Neural progenitor cell (in vitro differentiated cells): Measurements from ENCODE around the gene UBE2QL1. TPM values are rescaled to one million over a fixed set of nuclear protein-coding genes. Genes with fewer than 3 reads are reported as not detected.

Experiments
- DNase-seq: peaks from one replicate; pipeline ENCODE4 v3.0.0-alpha.2; 2016; ENCODE audit warnings: low spot score
- H2AFZ ChIP-seq: fragments of 200-600 bp; sonication (generic); replicated peaks from 2 replicates; pipeline ENCODE4 v1.6.1; 2016; ENCODE audit warnings: antibody characterized with exemption
- H3F3A ChIP-seq: fragments of 200-600 bp; sonication (generic); 2 replicates; pipeline ENCODE4 v1.6.1; 2016; ENCODE audit warnings: antibody characterized with exemption, low read depth
- H3K27ac ChIP-seq: fragments of 200-600 bp; sonication (generic); 2 replicates; pipeline ENCODE4 v1.5.1; 2016; ENCODE audit warnings: mild to moderate bottlenecking
- H3K27me3 ChIP-seq: fragments of 200-600 bp; sonication (generic); 2 replicates; pipeline ENCODE4 v1.6.1; 2016; ENCODE audit warnings: mild to moderate bottlenecking, moderate library complexity
- H3K36me3 ChIP-seq: fragments of 200-600 bp; sonication (generic); 2 replicates; pipeline ENCODE4 v1.5.1; 2016
- H3K4me1 ChIP-seq: fragments of 200-600 bp; sonication (generic); 2 replicates; pipeline ENCODE4 v1.6.1; 2016; ENCODE audit warnings: mixed run types
- H3K4me2 ChIP-seq: fragments of 200-600 bp; sonication (generic); 2 replicates; pipeline ENCODE4 v1.6.1; 2016
- H3K4me3 ChIP-seq: fragments of 200-600 bp; sonication (generic); 2 replicates; pipeline ENCODE4 v1.5.1; 2016
- H3K79me2 ChIP-seq: fragments of 200-600 bp; sonication (generic); 2 replicates; pipeline ENCODE4 v1.6.1; 2016; ENCODE audit warnings: low read depth
- H3K9ac ChIP-seq: fragments of 200-600 bp; sonication (generic); 2 replicates; pipeline ENCODE4 v1.6.1; 2016
- H3K9me3 ChIP-seq: fragments of 200-600 bp; sonication (generic); 2 replicates; pipeline ENCODE4 v1.5.1; 2016; ENCODE audit warnings: low read depth
- H4K20me1 ChIP-seq: fragments of 200-600 bp; sonication (generic); 2 replicates; pipeline ENCODE4 v1.6.1; 2016; ENCODE audit warnings: low read depth
- H3K27ac Mint-ChIP-seq: 3 replicates; pipeline ENCODE4 v1.8.0; 2021; ENCODE audit warnings: mixed read lengths
- H3K27me3 Mint-ChIP-seq: 2 replicates; pipeline ENCODE4 v1.8.0; 2022; ENCODE audit warnings: low read depth, mild to moderate bottlenecking, inconsistent platforms, moderate library complexity, mixed read lengths; ENCODE audit not compliant: insufficient read depth
- H3K36me3 Mint-ChIP-seq: 3 replicates; pipeline ENCODE4 v1.8.0; 2021; ENCODE audit warnings: mixed read lengths
- H3K4me1 Mint-ChIP-seq: 3 replicates; pipeline ENCODE4 v1.8.0; 2021; ENCODE audit warnings: mixed read lengths
- H3K4me3 Mint-ChIP-seq: 3 replicates; pipeline ENCODE4 v1.8.0; 2021; ENCODE audit warnings: mild to moderate bottlenecking, moderate library complexity, mixed read lengths
- H3K9me3 Mint-ChIP-seq: 3 replicates; pipeline ENCODE4 v1.8.0; 2020; ENCODE audit warnings: mixed read lengths
- EZH2 ChIP-seq: fragments of 200-600 bp; sonication (generic); IDR thresholded peaks from 2 replicates; pipeline ENCODE4 v1.6.1; 2017; ENCODE audit warnings: antibody characterized with exemption, mild to moderate bottlenecking, moderate library complexity
- EZH2phosphoT487 ChIP-seq: fragments of 200-600 bp; sonication (generic); IDR thresholded peaks from 2 replicates; pipeline ENCODE4 v1.6.1; 2017; ENCODE audit warnings: antibody characterized with exemption
- total RNA-seq: library from RNA; depleted of rRNA; stranded (reverse); fragments of >200 nt; gene quantifications from 2 replicates; pipeline ENCODE4 v1.2.3, GENCODE V29; 2015; ENCODE audit warnings: low replicate concordance
- TF ChIP-seq, protein P1 (sequence below): fragments of 200-600 bp; sonication (generic); IDR thresholded peaks from 2 replicates; pipeline ENCODE4 v1.5.1; 2017; ENCODE audit warnings: antibody characterized with exemption, mild to moderate bottlenecking

The UBE2QL1 gene
- total RNA-seq, 1 donor from 2014 or later: 0.30 TPM

DNA sequence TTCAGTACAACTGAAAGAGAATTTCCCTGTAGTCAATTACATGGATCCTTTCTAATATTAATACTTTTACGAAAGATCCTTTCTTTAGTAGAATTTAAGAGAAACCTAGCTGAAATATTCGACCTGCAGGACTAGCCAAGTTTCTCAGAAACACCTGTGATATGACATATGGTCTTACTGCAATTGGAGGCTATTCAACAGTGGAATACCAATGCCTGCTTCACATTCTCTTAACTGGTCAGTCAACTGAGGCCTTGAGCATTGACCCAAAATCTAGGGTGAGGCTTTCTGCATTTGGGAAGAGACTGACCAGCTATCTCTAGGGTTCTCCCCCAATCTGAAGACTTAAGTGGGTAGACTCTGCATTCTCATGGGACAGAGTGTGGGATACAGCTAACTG, 12.3 kb downstream of the UBE2QL1 start:
- H3K4me3 Mint-ChIP-seq: no peak overlapping the region
- Histone ChIP-seq H3K27ac (no peak overlapping the region), H3K4me3 (no peak overlapping the region), H3K27me3 (peaks cover 60% of the 10 kb centered on the region), H3K36me3 (no peaks in the 10 kb centered on the region), H3K79me2 (no peaks in the 10 kb centered on the region), H3F3A (no peaks in the 10 kb centered on the region), H4K20me1 (no peaks in the 10 kb centered on the region), H3K9ac (no peak overlapping the region), H3K4me2 (no peak overlapping the region), H3K4me1 (no peaks in the 10 kb centered on the region), H2AFZ (no peak overlapping the region), H3K9me3 (no peaks in the 10 kb centered on the region)
- TF ChIP-seq, protein P1, sequence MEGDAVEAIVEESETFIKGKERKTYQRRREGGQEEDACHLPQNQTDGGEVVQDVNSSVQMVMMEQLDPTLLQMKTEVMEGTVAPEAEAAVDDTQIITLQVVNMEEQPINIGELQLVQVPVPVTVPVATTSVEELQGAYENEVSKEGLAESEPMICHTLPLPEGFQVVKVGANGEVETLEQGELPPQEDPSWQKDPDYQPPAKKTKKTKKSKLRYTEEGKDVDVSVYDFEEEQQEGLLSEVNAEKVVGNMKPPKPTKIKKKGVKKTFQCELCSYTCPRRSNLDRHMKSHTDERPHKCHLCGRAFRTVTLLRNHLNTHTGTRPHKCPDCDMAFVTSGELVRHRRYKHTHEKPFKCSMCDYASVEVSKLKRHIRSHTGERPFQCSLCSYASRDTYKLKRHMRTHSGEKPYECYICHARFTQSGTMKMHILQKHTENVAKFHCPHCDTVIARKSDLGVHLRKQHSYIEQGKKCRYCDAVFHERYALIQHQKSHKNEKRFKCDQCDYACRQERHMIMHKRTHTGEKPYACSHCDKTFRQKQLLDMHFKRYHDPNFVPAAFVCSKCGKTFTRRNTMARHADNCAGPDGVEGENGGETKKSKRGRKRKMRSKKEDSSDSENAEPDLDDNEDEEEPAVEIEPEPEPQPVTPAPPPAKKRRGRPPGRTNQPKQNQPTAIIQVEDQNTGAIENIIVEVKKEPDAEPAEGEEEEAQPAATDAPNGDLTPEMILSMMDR: no peak
- TF ChIP-seq EZH2 (no peak), EZH2phosphoT487 (no peak)
- peaks cover 7% of the 10 kb centered on the region for H3K4me1 Mint-ChIP-seq
- H3K36me3 Mint-ChIP-seq: no peaks in the 10 kb centered on the region
- H3K27me3 Mint-ChIP-seq: peaks cover 17% of the 10 kb centered on the region
- no peak for DNase-seq
- H3K9me3 Mint-ChIP-seq: no peaks in the 10 kb centered on the region
- no peak overlapping the region for H3K27ac Mint-ChIP-seq

- H3K27ac Mint-ChIP-seq: no peak overlapping the region
- H3K36me3 ChIP-seq: no peaks in the 10 kb centered on the region
- no peaks in the 10 kb centered on the region for H3K79me2 ChIP-seq
- TF ChIP-seq EZH2phosphoT487: no peak
- TF ChIP-seq, protein P1: no peak
- TF ChIP-seq EZH2: no peak
- H3K4me1 Mint-ChIP-seq: peaks cover 12% of the 10 kb centered on the region
- no peaks in the 10 kb centered on the region for H3K9me3 ChIP-seq
- H4K20me1 ChIP-seq: no peaks in the 10 kb centered on the region
- H2AFZ ChIP-seq: no peak overlapping the region
- no peaks in the 10 kb centered on the region for H3K36me3 Mint-ChIP-seq
- H3K9me3 Mint-ChIP-seq: no peaks in the 10 kb centered on the region
- H3F3A ChIP-seq: peaks cover 2% of the 10 kb centered on the region
- H3K4me3 Mint-ChIP-seq: no peak overlapping the region
- H3K4me1 ChIP-seq: peaks cover 7% of the 10 kb centered on the region
- H3K27ac ChIP-seq: no peak overlapping the region
- H3K4me3 ChIP-seq: no peak overlapping the region
- DNase-seq: no peak
- no peak overlapping the region for H3K4me2 ChIP-seq
- peaks cover 13% of the 10 kb centered on the region for H3K27me3 Mint-ChIP-seq
- H3K9ac ChIP-seq: no peak overlapping the region
- peaks cover 49% of the 10 kb centered on the region for H3K27me3 ChIP-seq
Measured at GRCh38 chr5:6461793-6462650, 13.4 kb downstream of the UBE2QL1 start.

- no peaks in the 10 kb centered on the region for H3K9me3 Mint-ChIP-seq
Measured at GRCh38 chr5:6462671-6463070, 14.0 kb downstream of the UBE2QL1 start.

More at GRCh38 chr5:6462671-6463070, 14.0 kb downstream of the UBE2QL1 start:
- Histone ChIP-seq H3K9ac (no peak overlapping the region), H2AFZ (no peak overlapping the region), H3K27me3 (peaks cover 43% of the 10 kb centered on the region), H3K9me3 (no peaks in the 10 kb centered on the region), H4K20me1 (no peaks in the 10 kb centered on the region), H3K27ac (no peak overlapping the region), H3K36me3 (no peaks in the 10 kb centered on the region), H3F3A (peaks cover 6% of the 10 kb centered on the region), H3K4me2 (no peak overlapping the region), H3K4me3 (no peak overlapping the region), H3K79me2 (no peaks in the 10 kb centered on the region), H3K4me1 (peaks cover 13% of the 10 kb centered on the region)
- H3K4me1 Mint-ChIP-seq: peaks cover 19% of the 10 kb centered on the region
- TF ChIP-seq, protein P1: no peak
- TF ChIP-seq EZH2phosphoT487 (no peak), EZH2 (no peak)
- no peaks in the 10 kb centered on the region for H3K36me3 Mint-ChIP-seq
- H3K27me3 Mint-ChIP-seq: peaks cover 7% of the 10 kb centered on the region
- H3K4me3 Mint-ChIP-seq: no peak overlapping the region
- DNase-seq: no peak
- H3K27ac Mint-ChIP-seq: no peak overlapping the region
